ENCODE data around the gene NOL4L. TPM values are rescaled to one million over a fixed set of nuclear protein-coding genes. Genes with fewer than 3 reads are reported as not detected.

NOL4L gene
- total and polyA plus RNA-seq, 2 experiments from 2014 or later: 38.8 to 39.2 TPM

DNA sequence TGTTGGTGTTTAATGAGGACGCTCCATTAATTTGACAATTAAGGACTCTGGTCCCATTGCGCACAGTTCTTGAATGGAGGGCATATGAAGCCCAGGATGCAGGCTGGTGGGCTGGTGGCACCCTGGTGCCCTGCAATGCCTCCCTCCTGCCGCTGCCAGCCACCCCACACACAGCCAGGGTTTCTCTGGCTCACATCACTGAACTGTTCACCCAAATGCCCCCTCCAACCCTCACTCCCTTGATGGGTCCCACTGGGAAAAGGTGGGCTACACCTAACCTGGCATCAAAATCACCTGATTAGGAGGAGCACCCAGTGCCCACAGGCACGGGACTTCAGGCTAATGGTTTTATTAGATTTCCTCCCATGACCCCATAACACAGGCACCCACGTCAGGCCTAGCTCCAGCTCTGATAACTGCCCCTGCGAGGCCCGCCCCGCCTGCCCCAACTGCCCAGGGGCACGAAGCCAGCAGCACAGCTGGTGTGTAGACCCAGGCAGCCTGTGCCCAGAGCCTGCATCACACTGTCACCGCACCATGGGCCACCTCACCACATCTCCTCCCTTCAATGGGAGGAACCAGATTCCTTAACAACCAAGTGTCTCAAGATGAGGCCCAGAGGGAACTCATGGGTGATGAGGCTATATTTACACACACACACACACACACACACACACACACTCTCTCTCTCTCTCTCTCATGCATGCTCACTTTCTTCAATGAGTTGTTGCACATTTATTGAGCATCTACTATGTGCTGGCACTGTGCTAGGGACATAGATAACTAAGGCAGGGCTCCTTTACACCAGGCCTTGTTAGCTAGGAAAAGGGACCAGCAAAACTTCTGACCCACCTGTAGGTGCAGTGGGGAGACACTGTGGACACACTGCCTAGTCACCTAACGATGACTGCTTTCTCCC is 107.3 kb downstream of the NOL4L start (continued):
- TF ChIP-seq, protein P1, sequence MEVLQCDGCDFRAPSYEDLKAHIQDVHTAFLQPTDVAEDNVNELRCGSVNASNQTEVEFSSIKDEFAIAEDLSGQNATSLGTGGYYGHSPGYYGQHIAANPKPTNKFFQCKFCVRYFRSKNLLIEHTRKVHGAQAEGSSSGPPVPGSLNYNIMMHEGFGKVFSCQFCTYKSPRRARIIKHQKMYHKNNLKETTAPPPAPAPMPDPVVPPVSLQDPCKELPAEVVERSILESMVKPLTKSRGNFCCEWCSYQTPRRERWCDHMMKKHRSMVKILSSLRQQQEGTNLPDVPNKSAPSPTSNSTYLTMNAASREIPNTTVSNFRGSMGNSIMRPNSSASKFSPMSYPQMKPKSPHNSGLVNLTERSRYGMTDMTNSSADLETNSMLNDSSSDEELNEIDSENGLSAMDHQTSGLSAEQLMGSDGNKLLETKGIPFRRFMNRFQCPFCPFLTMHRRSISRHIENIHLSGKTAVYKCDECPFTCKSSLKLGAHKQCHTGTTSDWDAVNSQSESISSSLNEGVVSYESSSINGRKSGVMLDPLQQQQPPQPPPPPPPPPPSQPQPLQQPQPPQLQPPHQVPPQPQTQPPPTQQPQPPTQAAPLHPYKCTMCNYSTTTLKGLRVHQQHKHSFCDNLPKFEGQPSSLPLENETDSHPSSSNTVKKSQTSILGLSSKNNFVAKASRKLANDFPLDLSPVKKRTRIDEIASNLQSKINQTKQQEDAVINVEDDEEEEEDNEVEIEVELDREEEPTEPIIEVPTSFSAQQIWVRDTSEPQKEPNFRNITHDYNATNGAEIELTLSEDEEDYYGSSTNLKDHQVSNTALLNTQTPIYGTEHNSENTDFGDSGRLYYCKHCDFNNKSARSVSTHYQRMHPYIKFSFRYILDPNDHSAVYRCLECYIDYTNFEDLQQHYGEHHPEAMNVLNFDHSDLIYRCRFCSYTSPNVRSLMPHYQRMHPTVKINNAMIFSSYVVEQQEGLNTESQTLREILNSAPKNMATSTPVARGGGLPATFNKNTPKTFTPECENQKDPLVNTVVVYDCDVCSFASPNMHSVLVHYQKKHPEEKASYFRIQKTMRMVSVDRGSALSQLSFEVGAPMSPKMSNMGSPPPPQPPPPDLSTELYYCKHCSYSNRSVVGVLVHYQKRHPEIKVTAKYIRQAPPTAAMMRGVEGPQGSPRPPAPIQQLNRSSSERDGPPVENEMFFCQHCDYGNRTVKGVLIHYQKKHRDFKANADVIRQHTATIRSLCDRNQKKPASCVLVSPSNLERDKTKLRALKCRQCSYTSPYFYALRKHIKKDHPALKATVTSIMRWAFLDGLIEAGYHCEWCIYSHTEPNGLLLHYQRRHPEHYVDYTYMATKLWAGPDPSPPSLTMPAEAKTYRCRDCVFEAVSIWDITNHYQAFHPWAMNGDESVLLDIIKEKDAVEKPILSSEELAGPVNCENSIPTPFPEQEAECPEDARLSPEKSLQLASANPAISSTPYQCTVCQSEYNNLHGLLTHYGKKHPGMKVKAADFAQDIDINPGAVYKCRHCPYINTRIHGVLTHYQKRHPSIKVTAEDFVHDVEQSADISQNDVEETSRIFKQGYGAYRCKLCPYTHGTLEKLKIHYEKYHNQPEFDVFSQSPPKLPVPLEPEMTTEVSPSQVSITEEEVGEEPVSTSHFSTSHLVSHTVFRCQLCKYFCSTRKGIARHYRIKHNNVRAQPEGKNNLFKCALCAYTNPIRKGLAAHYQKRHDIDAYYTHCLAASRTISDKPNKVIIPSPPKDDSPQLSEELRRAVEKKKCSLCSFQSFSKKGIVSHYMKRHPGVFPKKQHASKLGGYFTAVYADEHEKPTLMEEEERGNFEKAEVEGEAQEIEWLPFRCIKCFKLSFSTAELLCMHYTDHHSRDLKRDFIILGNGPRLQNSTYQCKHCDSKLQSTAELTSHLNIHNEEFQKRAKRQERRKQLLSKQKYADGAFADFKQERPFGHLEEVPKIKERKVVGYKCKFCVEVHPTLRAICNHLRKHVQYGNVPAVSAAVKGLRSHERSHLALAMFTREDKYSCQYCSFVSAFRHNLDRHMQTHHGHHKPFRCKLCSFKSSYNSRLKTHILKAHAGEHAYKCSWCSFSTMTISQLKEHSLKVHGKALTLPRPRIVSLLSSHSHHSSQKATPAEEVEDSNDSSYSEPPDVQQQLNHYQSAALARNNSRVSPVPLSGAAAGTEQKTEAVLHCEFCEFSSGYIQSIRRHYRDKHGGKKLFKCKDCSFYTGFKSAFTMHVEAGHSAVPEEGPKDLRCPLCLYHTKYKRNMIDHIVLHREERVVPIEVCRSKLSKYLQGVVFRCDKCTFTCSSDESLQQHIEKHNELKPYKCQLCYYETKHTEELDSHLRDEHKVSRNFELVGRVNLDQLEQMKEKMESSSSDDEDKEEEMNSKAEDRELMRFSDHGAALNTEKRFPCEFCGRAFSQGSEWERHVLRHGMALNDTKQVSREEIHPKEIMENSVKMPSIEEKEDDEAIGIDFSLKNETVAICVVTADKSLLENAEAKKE (CRISPR knock-in tag; IDR thresholded peaks at IDR 0.05): no peak
- TF ChIP-seq, protein P2, sequence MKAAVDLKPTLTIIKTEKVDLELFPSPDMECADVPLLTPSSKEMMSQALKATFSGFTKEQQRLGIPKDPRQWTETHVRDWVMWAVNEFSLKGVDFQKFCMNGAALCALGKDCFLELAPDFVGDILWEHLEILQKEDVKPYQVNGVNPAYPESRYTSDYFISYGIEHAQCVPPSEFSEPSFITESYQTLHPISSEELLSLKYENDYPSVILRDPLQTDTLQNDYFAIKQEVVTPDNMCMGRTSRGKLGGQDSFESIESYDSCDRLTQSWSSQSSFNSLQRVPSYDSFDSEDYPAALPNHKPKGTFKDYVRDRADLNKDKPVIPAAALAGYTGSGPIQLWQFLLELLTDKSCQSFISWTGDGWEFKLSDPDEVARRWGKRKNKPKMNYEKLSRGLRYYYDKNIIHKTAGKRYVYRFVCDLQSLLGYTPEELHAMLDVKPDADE (IDR thresholded peaks at IDR 0.05): no peak

DNA sequence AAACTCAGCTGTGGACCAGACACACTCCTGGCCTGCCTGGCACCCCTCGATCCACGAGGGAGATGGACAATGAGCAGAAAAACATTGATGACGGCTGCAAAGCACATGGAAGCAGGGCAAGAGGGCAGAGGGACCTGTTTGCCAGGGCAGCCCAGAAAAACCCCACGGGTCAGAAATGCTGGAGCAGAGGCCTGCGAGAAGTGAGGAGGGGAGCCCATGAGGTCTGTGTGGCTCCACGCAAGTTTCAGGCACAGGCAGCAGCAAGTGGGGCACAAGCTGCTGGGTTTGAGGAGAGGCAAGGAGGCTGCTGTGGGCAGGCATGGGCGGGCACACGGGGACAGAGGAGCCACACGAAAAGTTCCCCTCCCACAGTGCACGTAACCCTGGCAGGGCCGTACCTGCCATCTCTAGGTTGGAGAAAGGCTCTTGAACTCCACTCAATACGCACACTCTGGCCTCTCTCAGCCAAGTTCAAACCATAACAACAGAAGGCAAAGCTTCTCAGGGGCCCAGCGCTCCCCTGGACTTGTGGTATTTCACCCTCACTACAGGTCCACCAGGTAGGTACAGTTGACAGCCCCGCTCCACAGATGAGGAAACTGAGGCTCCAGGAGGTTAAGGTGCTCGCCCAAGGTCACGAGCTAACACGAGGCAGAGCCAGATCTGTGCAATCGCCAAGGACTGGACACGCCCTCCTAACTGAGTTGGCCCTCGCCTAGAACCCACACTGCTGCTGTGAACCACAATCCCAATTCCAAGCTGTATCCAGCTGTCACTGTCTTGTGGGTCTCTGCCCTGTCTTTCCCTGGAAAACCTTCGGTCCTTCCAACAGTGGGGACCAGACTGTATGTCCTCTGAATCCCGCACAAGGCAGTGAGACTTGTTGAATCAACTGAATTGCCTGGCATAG is 108.2 kb downstream of the NOL4L start:
- no peaks in the 10 kb centered on the region for H3K9me3 Mint-ChIP-seq
- Histone ChIP-seq H3K4me2 (peak overlapping the region; percentile 93), H3K36me3 (ENCODE audit: insufficient read depth) (peaks cover 3% of the 10 kb centered on the region; the same call in 1 of the 2 replicates), H3K9me2 (ENCODE audit: insufficient read depth) (no peaks in the 10 kb centered on the region), H4K20me1 (replicated peaks; ENCODE audit: insufficient read depth) (peaks cover 66% of the 10 kb centered on the region), H3K27me3 (ENCODE audit: insufficient read depth) (no peaks in the 10 kb centered on the region), H3K4me1 (ENCODE audit: insufficient read depth) (peaks cover 74% of the 10 kb centered on the region), H3K79me2 (replicated peaks; ENCODE audit: insufficient read depth) (peaks cover 93% of the 10 kb centered on the region), H3K4me3 (peak overlapping the region; percentile 53; the same call in 1 of the 2 replicates), H2AFZ (no peak overlapping the region), H3F3A (replicated peaks; ENCODE audit: low read depth) (peaks cover 40% of the 10 kb centered on the region), H3K27ac (ENCODE audit: low read depth) (no peak overlapping the region; the same call in 1 of the 2 replicates)
- H3K27ac Mint-ChIP-seq: peak overlapping the region; percentile 82
- H3K4me1 Mint-ChIP-seq: peaks cover 73% of the 10 kb centered on the region
- H3K27me3 Mint-ChIP-seq (ENCODE audit: insufficient read depth, low read depth, poor library complexity): peaks cover 10% of the 10 kb centered on the region
- DNase-seq (ENCODE audit: low spot score) (no peak), ATAC-seq (no peak)
- H3K4me3 Mint-ChIP-seq: peak overlapping the region; percentile 56; the same call in 1 of the 3 replicates
- peaks cover 9% of the 10 kb centered on the region; the same call in 1 of the 3 replicates for H3K36me3 Mint-ChIP-seq (ENCODE audit: low read depth)
- TF ChIP-seq STAT1 (IDR thresholded peaks at IDR 0.05; ENCODE audit: unreplicated experiment) (no peak), ZNF331 (CRISPR knock-in tag; IDR thresholded peaks at IDR 0.05; ENCODE audit: low read depth) (no peak), NANOG (IDR thresholded peaks at IDR 0.05; ENCODE audit: borderline replicate concordance) (no peak), JUNB (IDR thresholded peaks at IDR 0.05; ENCODE audit: unreplicated experiment) (no peak), EZH2 (IDR thresholded peaks at IDR 0.05; ENCODE audit: low read depth, unreplicated experiment) (no peak), CREB1 (CRISPR knock-in tag; IDR thresholded peaks at IDR 0.05; ENCODE audit: low read depth) (no peak), POLR2AphosphoS5 (IDR thresholded peaks at IDR 0.05; ENCODE audit: low read depth) (no peak), ZNF114 (CRISPR knock-in tag; IDR thresholded peaks at IDR 0.05) (no peak)
- TF ChIP-seq, protein P3, sequence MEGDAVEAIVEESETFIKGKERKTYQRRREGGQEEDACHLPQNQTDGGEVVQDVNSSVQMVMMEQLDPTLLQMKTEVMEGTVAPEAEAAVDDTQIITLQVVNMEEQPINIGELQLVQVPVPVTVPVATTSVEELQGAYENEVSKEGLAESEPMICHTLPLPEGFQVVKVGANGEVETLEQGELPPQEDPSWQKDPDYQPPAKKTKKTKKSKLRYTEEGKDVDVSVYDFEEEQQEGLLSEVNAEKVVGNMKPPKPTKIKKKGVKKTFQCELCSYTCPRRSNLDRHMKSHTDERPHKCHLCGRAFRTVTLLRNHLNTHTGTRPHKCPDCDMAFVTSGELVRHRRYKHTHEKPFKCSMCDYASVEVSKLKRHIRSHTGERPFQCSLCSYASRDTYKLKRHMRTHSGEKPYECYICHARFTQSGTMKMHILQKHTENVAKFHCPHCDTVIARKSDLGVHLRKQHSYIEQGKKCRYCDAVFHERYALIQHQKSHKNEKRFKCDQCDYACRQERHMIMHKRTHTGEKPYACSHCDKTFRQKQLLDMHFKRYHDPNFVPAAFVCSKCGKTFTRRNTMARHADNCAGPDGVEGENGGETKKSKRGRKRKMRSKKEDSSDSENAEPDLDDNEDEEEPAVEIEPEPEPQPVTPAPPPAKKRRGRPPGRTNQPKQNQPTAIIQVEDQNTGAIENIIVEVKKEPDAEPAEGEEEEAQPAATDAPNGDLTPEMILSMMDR (conservative IDR thresholded peaks at IDR 0.05; ENCODE audit: low read depth in 2 of 2): no peak
- TF ChIP-seq, protein P2 (IDR thresholded peaks at IDR 0.05): no peak

Data from GM23338 (cell line).